GM20431 (cell line): ENCODE results near the gene NXNL2.

Source experiments
- in situ Hi-C: fragments of 300-500 bp; cut with MseI, MboI; formaldehyde crosslinking; loops from one replicate; pipeline ENCODE4 v1.15.0; 2020; ENCODE audit warnings: low sequenced_read_pairs; ENCODE audit not compliant: unreplicated experiment

The NXNL2 gene

DNA sequence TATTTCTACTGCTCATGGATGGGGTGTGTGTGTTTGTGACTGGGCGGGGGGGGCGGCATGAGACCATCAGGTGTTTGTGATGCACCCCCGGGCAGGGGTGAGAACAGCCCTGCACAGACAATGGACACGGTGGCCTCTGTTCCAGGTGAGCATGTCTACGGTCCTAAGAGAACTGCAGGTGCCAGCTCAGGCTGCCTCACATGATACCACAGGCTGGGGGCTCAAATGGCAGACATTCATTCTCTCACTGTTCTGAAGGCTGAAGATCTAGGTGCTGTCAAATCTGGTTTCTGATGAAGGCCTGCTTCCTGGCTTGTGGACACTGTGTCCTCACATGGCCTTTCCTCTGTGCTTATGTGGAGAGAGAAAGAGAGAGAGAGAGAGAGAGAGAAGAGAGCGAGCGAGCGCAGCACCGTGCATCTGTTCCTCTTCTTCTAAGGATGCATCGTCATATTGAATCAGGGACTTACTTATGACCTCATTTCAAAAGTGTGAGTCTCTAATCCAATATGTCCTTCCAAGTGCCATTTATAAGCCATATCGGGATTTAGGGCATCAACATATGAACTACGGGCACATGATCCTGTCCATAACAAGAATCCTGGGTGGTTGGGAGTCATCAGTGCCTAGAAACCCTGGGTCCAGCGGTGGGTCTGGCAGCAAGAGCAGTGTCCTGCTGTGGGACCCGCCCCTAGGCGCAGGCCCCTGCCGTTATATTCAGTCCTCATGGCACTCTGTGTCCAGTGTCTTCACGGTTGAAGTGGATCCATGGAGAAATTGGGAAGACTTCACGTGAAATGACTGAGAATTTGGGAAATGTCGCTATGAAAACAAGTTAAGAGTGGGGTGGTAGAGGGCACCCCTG, 42.5 kb downstream of the NXNL2 start:
- in situ Hi-C loops, result loop anchor here (25.0 kb wide), 1 partner anchor 615 kb away; the partner anchor contains the start of gene CDK20

DNA sequence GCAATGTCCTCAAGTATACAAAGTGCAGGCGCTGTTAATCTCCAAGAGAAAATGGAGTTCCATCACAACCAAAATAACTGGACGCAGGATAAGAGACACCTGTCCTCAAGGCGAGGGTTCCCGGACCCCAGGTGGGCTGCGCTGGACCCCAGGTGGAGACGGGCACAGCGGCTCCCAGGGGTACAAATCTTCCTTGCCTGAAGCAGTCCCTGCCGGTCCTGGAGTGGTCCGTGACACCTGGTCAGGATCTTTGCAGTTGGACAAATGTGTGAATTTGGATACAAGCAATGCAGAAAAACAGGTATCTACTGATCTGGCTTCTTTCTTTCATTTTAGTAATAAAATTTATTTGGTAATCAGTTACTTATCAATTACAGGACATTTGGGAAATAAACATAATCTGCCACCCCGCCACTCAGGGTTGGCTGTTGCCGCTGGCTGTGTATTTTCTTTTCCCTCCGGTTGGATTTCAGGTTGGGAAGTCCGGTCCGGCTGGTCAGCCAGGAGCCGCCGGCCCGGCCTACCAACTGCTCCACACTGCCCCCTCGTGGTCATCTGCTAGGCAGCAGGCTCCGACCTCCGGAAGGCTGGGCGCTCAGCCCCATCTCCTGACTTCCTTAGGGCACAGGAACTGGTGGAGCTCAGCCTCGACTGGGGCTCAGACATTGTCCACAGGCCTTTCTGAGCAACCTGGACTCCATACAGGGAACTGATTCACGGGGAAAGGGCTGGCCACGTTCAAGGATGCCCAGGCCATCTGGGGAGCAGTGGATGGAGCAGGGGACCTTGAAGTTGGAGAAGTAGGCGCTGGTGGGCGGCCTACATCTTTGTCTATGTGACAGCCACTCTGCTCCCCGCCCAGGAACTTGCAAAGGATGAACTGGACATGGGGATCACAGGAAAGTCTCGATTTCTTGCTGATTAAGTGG, 43.4 kb downstream of the NXNL2 start:
- in situ Hi-C loops, result loop anchor here (25.0 kb wide), 1 partner anchor 616 kb away; the partner anchor contains the start of gene CDK20

DNA sequence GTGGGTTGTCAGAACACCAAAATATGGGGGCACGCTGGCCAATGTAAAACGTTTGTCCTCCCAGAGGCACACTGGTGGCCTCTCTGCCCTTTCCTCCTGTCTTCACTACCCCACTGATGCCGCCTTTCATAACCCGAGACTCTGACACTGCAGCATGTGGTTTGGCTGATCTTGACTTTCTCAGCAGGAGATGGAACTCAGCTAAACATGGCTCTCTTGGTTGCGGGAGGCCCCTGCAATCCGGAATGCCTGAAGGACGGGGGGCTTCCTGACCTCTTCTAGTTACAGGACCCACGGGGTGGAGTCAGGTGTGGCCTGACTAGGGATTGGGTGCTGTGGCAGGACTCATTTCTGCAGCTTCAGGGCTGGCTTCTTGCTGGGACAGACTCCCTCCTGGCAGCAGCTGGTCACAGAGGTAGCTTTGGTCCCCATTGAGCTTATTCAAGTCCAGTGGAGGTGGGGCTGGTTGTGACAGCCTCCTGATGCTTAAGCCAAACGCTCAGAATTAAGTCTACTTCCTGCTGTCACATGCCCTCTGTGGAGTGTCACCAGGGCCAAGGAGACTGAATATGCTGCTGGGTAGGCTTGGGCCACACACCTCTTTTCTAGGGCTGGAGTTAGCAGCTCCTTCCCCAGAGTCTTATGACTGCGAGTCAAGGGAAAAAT, 44.2 kb downstream of the NXNL2 start:
- in situ Hi-C loops, result loop anchor here (25.0 kb wide), 1 partner anchor 617 kb away; the partner anchor contains the start of gene CDK20

DNA sequence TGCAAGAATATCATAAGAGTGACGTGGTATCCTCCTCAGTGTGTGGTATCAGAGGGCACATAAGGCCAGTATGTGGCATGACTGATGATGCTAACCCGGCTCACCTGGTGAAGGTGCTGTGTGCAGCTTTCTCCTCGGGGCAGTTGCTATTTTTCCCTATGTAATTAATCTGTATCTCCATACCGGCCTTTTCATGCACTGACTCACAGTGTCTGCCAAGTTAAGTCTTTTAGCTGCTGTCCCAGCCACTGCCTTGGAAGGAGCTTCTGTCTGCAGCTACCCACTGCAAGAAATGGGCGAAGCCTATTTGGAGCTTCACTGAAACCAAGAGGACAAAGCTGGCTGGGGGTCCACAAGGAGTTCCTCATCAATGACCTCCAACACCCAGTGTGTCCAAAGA, 46.0 kb downstream of the NXNL2 start:
- in situ Hi-C loops, result loop anchor here (25.0 kb wide), 1 partner anchor 619 kb away; the partner anchor contains the start of gene CDK20

DNA sequence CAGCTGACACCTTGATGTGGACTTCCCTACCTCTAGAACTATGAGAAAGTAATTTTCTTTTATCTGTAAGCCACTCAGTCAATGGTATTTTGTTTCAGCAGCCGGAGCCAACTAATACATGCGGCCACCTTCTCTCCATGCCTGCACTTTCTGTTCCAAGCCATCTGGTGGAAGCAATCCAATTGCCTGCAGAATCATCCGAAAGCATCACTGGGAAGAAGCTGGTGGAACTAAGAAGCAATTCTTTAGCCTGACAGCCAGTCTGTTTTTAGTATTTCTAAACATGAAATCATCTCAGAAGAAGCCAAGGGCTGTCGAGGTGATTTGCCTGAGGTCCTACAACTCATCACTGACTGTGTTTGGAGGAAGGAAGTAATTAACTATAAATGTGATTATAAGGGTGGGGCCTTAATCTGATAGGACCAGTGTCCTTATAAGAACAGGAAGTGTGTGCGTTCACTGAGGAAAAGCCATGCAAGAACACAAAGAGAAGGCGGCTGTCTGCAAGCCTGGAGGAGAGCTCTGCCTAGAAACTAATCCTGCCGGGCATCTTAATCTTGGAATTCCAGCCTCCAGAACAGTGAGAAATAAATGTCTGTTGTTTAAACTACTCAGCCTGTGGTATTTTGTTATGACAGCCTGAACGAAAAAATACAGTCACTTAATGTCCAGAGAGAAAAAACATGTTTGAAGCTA, 49.1 kb downstream of the NXNL2 start:
- in situ Hi-C loops, result loop anchor here (25.0 kb wide), 1 partner anchor 622 kb away; the partner anchor contains the start of gene CDK20

DNA sequence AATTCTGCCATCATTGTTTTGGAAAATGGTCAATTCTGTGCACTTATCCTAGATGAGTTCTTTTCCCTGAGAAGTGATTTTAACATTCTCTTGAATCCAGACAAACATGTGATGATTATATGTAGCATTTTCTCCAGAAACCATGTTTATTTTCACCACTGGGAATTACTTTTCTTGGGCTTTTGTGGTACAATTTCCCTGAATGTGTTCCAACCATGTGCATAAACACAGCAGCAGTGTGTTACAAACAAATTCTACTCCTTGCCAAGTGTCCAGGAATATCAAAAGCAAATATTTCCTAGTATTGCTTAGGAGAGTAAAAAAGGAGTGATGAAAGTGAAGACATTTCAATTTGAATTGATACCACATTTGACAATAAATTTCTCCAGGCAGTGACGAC, 50.4 kb downstream of the NXNL2 start:
- in situ Hi-C loops, result loop anchor here (25.0 kb wide), 1 partner anchor 623 kb away; the partner anchor contains the start of gene CDK20

DNA sequence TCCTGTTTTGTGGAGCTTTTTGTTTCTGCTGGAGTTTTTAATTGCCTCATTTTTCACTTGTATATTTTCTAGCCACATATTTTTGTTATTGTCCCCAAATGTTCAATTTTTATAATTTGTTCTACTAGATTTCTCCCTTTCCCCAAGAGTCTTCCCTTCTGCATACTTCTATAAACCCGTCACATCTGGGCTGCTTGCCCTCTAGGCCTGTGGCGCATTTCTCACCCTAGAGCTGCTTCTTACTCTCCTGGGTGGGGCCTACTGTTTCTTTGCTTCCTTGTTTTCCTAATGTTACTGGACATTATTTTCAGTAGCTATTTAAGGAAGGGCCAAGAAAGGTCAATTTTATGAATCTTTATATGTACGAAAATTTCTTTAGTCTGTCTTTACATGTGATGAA, 51.5 kb downstream of the NXNL2 start:
- in situ Hi-C loops, result loop anchor here (25.0 kb wide), 1 partner anchor 624 kb away; the partner anchor contains the start of gene CDK20

DNA sequence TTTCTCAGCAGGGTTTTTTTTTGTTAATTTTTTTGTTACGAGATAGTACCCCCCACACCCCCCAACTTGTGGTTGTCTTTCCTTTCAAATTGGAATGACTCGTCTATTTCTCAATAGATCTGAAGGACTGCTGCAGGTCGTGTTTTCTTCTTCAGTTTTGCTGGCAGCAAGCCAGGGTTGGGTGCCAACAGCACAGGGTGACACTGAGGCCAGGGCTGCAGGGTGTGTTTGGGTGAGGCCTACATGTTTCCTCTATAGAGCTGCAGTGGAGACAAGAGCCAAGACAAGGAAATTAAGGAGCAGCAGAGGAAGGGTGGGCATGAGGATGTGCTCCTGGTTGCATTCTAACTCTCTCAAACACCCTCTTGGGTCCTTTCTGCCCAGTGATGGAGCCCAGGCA, 52.2 kb downstream of the NXNL2 start:
- in situ Hi-C loops, result loop anchor here (25.0 kb wide), 1 partner anchor 625 kb away; the partner anchor contains the start of gene CDK20

DNA sequence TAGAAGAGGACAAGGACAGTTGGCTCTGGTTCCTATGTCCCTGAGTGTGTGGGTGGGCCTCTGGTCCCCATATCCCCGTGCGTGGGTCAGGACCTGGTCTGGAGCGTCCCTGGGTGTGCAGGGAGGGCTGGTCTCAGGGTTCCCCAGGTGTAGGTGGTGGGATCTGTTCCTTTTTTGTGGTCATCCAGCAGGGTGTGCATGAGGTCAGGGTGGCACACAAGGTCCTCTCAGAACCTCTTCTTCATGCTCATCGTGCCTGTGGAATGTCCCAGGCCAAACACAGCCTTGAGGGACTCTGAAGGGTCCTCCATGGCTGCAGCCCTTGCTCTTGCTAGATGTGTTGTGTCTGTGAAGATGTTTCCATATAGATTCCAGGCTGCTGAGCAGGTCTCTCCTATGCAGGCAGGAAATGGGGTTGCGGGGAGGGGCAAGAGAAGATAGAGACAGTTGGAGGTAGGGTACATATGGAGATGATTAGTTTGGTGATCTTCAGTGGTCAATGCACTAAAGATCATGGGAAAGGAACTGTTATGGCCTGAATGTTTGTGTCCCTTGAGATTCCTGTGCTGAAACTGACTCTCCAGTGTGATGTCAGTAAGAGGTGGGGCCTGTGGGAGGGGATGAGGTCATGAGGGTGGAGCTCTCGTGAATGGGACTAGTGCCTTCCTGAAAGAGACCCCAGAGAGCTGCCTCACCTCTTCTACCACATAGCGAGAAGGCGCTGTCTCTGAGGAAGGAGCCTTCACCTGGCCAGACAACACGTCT, 53.1 kb downstream of the NXNL2 start:
- in situ Hi-C loops, result loop anchor here (25.0 kb wide), 1 partner anchor 626 kb away; the partner anchor contains the start of gene CDK20

DNA sequence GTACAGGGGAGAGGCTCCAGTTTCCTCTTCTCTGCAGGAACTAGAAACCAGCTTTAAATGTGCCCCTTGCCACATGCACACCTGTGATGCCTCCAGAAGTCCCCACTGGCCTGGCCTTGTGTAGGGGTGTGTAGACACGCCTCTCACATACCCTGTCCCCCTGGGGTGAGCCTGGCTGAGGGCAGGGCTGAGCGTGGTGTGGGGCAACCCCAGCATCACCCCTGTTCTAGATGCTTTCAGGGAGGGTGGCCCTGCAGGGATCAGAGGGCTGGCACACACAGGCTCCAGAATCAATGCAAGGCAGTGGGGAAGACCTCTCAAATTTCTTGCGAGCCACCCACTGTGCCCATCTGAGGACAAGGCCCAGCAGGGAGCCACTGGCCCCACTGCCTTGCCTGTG, 54.7 kb downstream of the NXNL2 start:
- in situ Hi-C loops, result loop anchor here (10.0 to 25.0 kb wide), 2 partner anchors 415 to 627 kb away; partner anchors contain the start of gene CDK20

DNA sequence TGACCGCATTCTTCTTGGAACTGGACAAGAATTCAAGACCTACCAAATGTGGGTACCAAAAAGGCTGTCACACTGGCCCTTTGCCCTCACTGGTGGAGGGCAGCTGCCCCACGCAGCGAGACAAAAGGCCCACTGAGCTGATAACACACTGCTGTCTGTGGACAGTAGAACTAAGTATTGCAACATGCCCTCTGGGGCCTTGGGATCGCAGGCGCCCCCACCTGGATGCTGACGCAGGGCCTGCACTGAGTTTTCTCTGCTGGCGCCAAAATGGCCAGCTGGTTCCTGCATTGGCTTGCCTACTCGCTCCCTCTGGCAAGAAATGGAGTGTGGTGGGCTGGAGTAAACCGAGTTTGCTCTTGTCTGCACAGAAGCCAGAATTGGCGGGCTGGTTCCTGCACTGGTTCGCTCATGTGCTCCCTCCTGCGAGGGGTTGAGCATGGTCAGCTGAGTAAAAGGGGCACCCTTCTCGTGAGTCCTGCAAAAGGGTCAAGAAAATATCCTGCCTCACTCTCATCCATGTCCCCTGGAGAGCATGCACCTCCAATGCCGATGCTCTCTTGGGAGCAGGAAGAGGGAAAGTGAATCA, 55.7 kb downstream of the NXNL2 start:
- in situ Hi-C loops, result loop anchor here (10.0 to 25.0 kb wide), 2 partner anchors 414 to 628 kb away; partner anchors contain the start of gene CDK20

DNA sequence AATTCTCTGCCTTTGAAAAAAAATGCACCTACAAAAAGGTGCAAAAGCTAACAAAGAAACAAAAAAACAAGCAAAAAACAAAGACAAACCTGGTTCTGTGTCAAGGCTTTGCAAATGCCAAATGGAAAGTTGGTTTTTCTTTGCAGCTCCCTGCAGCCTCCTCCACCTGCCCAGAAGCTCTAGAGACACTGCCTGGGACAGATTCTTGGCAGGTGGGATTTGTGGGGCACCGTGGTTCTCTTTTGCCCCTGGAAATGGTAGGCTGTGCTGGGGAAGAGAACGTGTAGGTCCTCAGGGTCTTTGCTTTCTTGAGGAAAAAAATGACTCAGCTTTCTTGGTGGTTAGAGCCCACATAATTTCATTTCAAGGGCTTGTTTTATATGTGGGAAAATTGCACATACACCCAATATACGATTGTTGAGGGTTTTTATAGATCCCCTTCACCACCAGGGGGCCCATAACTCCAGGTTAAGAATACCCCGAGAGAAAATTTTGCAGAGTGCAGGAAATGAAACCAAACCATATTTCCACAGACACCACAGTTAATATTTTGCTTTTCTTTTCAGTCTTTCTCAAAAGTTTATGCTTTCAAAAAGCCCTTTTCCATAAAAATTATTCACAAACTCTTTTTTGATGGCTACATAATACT, 58.7 kb downstream of the NXNL2 start:
- in situ Hi-C loops, result loop anchor here (10.0 to 25.0 kb wide), 2 partner anchors 411 to 631 kb away; partner anchors contain the start of gene CDK20
